EL (cell line): ENCODE measurements around the gene MASTL.

Source experiments
- DNase-seq: peaks from one replicate; pipeline ENCODE4 v3.0.0-alpha.2; 2016

The MASTL gene

DNA sequence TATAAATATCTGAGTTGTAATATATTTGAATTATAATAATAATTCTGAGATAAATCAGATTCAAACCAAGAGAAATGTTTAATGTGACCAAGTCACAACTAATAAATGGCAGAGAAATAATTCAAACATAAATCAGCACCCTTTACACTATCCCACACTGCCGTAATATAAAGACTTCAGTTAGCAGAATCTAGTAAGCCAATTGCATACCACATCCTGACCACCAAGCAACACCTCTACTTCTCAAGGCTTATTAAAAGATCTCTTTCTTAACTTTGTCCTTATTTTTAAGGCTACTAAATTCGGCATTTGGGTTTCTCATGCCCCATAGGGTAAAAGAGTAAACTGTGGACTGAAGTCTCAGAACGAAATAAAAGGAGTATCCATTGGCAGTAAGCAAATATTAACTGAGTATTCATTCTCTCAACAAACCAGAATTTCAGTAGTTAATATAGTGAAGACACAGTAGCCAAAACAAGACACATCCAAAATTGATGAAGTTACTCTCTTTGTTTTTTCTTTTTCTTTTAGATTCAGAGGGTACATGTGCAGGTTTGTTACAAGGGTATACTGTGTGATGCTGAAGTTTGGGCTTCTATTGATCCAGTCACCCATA lies 70.6 kb downstream of the MASTL start:
- DNase-seq = no peak

GRCh38 chr10:27230022-27230421 lies 74.9 kb downstream of the MASTL start:
- no peak for DNase-seq

DNA sequence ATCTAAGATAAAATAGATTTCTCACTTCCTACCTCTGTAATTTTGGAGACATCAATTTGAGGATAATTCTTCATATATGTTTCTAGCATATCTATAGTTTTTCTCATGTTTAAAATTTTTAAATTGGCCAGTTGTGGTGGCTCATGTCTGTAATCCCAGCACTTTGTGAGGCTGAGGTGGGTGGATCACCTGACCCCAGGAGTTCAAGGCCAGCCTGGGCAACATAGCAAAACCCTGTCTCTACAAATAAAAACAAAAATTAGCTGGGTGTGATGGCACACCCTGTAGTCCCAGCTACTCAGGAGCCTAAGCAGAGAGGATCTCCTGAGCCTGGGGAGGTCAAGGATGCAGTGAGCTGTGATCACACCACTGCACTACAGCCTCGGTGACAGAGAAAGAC lies 80.6 kb downstream of the MASTL start:
- DNase-seq = no peak
